ENCODE measurements around the gene GNG2. TPM values are rescaled to one million over a fixed set of nuclear protein-coding genes. Genes with fewer than 3 reads are reported as not detected.
A peak's percentile ranks its signal among the peaks of the same experiment; 100 is the strongest.

Gene GNG2
- total RNA-seq, 1 donor from 2014 or later = 80.8 TPM

- Mint-ChIP-seq H3K4me1 (ENCODE audit: unreplicated experiment) (peaks cover 54% of the 10 kb centered on the region), H3K4me3 (ENCODE audit: unreplicated experiment) (peak overlapping the region; percentile 98)
Measured at GRCh38 chr14:51862176-51862796, 1.9 kb downstream of the GNG2 start.

GRCh38 chr14:51862860-51863259 lies 2.4 kb downstream of the GNG2 start:
- Mint-ChIP-seq H3K4me3 (ENCODE audit: unreplicated experiment) (peak overlapping the region; percentile 98), H3K4me1 (ENCODE audit: unreplicated experiment) (peaks cover 50% of the 10 kb centered on the region), H3K27me3 (ENCODE audit: unreplicated experiment) (peaks cover 2% of the 10 kb centered on the region), H3K27ac (ENCODE audit: unreplicated experiment) (no peak overlapping the region), H3K9me3 (ENCODE audit: unreplicated experiment) (no peaks in the 10 kb centered on the region), H3K36me3 (ENCODE audit: low read depth, unreplicated experiment) (peaks cover 4% of the 10 kb centered on the region)
- no peak for DNase-seq (ENCODE audit: low spot score)
- no peak for TF ChIP-seq CTCF (IDR thresholded peaks at IDR 0.05; ENCODE audit: unreplicated experiment)

More at GRCh38 chr14:51862176-51862796, 1.9 kb downstream of the GNG2 start:
- peaks cover 4% of the 10 kb centered on the region for H3K36me3 Mint-ChIP-seq (ENCODE audit: low read depth, unreplicated experiment)
- no peak for DNase-seq (ENCODE audit: low spot score)
- TF ChIP-seq CTCF (IDR thresholded peaks at IDR 0.05; ENCODE audit: unreplicated experiment) = no peak
- H3K27me3 Mint-ChIP-seq (ENCODE audit: unreplicated experiment) = peaks cover 2% of the 10 kb centered on the region
- H3K9me3 Mint-ChIP-seq (ENCODE audit: unreplicated experiment) = no peaks in the 10 kb centered on the region
- no peak overlapping the region for H3K27ac Mint-ChIP-seq (ENCODE audit: unreplicated experiment)

- H3K36me3 Mint-ChIP-seq (ENCODE audit: low read depth, unreplicated experiment) = peaks cover under 1% of the 10 kb centered on the region
- no peak for DNase-seq (ENCODE audit: low spot score)
- no peaks in the 10 kb centered on the region for H3K9me3 Mint-ChIP-seq (ENCODE audit: unreplicated experiment)
- no peak for TF ChIP-seq CTCF (IDR thresholded peaks at IDR 0.05; ENCODE audit: unreplicated experiment)
- H3K4me3 Mint-ChIP-seq (ENCODE audit: unreplicated experiment) = no peak overlapping the region
- H3K27ac Mint-ChIP-seq (ENCODE audit: unreplicated experiment) = no peak overlapping the region
- peaks cover 2% of the 10 kb centered on the region for H3K27me3 Mint-ChIP-seq (ENCODE audit: unreplicated experiment)
- H3K4me1 Mint-ChIP-seq (ENCODE audit: unreplicated experiment) = peaks cover 29% of the 10 kb centered on the region
Measured at GRCh38 chr14:51865953-51866747, 5.7 kb downstream of the GNG2 start.

- TF ChIP-seq CTCF (IDR thresholded peaks at IDR 0.05; ENCODE audit: unreplicated experiment) = no peak
- Mint-ChIP-seq H3K9me3 (ENCODE audit: unreplicated experiment) (no peaks in the 10 kb centered on the region), H3K4me1 (ENCODE audit: unreplicated experiment) (peaks cover 28% of the 10 kb centered on the region), H3K36me3 (ENCODE audit: low read depth, unreplicated experiment) (no peaks in the 10 kb centered on the region), H3K27ac (ENCODE audit: unreplicated experiment) (no peak overlapping the region), H3K4me3 (ENCODE audit: unreplicated experiment) (no peak overlapping the region), H3K27me3 (ENCODE audit: unreplicated experiment) (no peaks in the 10 kb centered on the region)
- no peak for DNase-seq (ENCODE audit: low spot score)
Measured at GRCh38 chr14:51867741-51868140, 7.3 kb downstream of the GNG2 start.

- DNase-seq (ENCODE audit: low spot score) = no peak
- Mint-ChIP-seq H3K9me3 (ENCODE audit: unreplicated experiment) (no peaks in the 10 kb centered on the region), H3K27me3 (ENCODE audit: unreplicated experiment) (no peaks in the 10 kb centered on the region), H3K36me3 (ENCODE audit: low read depth, unreplicated experiment) (no peaks in the 10 kb centered on the region), H3K4me1 (ENCODE audit: unreplicated experiment) (peaks cover 28% of the 10 kb centered on the region), H3K27ac (ENCODE audit: unreplicated experiment) (no peak overlapping the region), H3K4me3 (ENCODE audit: unreplicated experiment) (no peak overlapping the region)
- TF ChIP-seq CTCF (IDR thresholded peaks at IDR 0.05; ENCODE audit: unreplicated experiment) = no peak
Measured at GRCh38 chr14:51868405-51868804, 8.0 kb downstream of the GNG2 start.

All from endothelial cell (in vitro differentiated cells).